Right ventricle myocardium inferior (tissue), 1 donor: ENCODE data around the gene SPOUT1. TPM values are rescaled to one million over a fixed set of nuclear protein-coding genes. Genes with fewer than 3 reads are reported as not detected.
"Not testable (repeated sequence)": the region's sequence is repeated elsewhere in the genome, so short reads cannot be mapped to it uniquely, and the experiment has no call there.

ENCODE experiments used
- ATAC-seq: fragments of 200-7000 bp; cut with Tn5 transposase; one replicate; pipeline ENCODE4 v1.9.1; 2020; ENCODE audit warnings: mild to moderate bottlenecking, moderate library complexity
- DNase-seq: peaks from one replicate; pipeline ENCODE4 v3.0.0; 2021; ENCODE audit errors: missing footprints
- intact Hi-C: fragments of 100-400 bp; cut with DNase I; formaldehyde crosslinking; loops from one replicate; pipeline ENCODE4 v1.11.0; 2022
- total RNA-seq: library from RNA; stranded (reverse); fragmentation: NEBNext Ultra II Directional; extraction: Animal tissue kit (Norgen Biotek cat#: 25700); gene quantifications from one replicate; pipeline ENCODE4 v1.2.1, GENCODE V29; 2021
- donor health status: DM: no; HTN: yes; CAD: no; lungs with severe emphysema.

The SPOUT1 gene
- total RNA-seq, 1 donor from 2014 or later = 17.4 TPM

DNA sequence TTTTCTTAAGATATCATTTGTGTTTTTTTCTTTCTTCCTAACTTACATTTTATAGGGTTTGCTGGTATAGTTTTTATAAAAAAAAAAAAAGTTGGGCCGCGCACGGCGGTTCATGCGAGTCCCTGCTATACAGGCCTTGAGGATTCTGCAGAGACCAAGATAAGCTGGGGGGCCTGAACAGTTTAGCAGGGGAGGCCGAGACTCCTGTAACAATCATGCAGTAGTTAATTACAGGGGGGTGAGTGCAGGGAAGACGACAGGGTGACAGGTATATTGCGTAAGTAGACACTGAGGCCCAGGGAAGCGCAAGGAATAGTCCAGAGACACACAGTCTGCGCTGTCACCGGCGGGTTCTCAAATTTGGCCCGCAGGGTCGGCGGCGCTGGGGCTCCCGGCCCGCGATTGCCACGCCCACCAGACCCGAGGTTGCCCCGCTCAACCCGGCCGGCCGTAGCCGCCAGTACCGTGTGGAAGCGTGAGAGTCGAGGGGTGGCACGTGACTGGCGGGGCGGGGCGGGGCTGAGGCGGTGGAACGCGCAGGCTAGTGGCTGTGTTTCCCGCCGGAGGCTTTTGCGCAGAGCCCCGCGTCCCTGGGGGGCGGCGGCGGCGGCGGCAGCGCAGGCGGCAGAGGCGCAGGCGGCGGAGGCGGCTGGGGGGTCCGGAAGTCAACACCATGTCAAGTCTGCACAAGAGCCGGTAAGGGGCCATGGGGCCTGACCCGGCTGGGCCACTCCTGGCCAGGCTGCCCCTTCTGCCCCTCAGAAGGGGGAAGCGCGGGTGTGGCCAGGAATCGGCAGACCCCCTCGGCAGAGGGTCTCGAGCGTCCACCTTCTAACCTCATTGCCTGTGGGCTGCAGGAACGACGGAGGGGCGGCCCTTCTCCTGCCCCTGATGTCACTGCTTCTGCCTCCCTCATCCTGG is 42.7 kb downstream of the SPOUT1 start, which contains the start of gene TBC1D13:
Gene TBC1D13, plus strand, starts transcription at position 573 of the 921 bp plus-strand sequence. Its CDS starts 101 bp downstream, at position 674.
- ATAC-seq (peak; percentile 98), DNase-seq (peak; percentile 93)
- intact Hi-C loops = loop anchor here (1.0 kb wide), 1 partner anchor 16 kb away; the partner anchor contains the start of gene ZER1

DNA sequence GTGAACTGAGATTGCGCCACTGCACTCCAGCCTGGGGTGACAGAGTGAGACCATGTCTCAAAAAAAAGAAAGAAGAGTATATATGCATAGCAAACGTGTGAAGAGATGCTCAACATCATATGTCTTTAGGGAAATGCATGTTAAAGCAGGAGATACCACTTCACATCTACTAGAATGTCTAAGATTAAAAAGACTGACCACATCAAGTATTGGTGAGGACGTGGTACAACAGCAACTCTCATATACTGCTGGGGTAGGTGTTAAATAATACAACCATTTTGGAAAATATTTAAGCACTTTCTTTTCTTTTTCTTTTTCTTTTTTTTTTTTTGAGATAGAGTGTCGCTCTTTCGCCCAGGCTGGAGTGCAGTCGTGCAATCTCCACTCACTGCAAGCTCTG is 44.2 kb downstream of the SPOUT1 start:
- ATAC-seq (no peak), DNase-seq (no peak)
- intact Hi-C loops = no loop called here

DNA sequence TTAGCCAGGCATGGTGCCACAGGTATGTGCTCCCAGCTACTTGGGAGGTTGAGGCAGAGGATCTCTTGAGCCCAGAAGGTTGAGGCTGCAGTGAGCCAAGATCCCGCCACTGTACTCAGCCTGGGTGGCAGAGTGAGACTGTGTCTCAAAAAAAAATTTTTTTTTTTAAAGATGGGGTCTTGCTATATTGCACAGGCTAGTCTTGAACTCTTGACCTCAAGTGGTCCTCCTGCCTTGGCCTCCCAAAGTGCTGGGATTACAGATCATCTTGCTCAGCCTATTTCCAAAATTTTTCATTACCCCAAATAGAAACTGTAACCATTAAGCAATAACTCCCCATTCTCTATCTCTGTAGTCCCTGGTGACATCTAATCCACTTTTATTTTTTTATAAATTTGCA is 46.9 kb downstream of the SPOUT1 start:
- ATAC-seq (no peak), DNase-seq (no peak)
- intact Hi-C loops = no loop called here

DNA sequence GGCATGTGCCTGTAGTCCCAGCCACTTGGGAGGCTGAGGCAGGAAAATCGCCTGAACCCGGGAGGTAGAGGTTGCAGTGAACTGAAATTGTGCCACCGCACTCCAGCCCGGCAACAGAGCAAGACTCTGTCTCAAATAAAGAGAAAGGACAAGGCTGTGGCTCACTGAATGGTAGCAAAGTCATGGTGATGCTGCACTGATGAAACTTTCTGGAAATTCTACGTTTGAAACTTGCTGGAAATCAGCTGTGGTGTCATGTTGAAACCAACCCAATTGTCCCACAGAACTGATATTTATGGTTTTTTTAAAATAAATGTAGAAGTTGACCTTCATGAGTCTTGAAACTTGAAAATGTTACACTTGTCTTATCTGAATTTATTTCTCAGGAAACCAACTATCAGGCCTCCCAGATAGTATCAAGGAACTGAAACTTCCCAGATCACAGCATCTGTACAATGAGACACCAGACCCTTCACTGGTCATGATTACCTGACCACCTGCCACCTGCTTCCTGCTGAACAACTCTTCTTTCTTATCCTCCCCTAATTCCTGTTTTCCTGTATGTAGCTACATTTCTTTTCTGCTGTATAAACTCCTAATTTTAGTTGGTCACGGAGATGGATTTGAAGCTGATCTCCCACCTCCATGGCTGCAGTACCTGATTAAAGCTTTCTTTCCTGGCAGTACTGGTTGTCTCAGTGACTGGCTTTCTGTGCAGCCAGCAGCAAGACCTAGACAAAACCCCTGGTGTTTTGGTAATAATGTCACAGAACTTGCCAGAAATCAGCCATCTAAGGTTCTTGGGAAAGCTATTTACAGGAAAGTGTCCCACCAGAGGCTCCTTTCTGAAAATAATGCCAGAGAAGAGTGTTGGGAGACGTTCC is 48.2 kb downstream of the SPOUT1 start:
- ATAC-seq (no peak), DNase-seq (no peak)
- intact Hi-C loops = no loop called here

DNA sequence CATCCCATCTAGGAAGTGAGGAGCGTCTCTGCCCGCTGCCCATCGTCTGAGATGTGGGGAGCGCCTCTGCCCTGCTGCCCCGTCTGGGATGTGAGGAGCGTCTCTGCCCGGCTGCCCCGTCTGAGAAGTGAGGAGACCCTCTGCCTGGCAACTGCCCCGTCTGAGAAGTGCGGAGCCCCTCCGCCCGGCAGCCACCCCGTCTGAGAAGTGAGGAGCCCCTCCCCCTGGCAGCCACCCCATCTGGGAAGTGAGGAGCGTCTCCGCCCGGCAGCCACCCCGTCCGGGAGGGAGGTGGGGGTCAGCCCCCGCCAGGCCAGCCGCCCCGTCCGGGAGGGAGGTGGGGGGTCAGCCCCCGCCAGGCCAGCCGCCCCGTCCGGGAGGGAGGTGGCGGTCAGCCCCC is 49.5 kb downstream of the SPOUT1 start:
- ATAC-seq, intact Hi-C loops: not testable (repeated sequence)
- DNase-seq = peak; percentile 37

DNA sequence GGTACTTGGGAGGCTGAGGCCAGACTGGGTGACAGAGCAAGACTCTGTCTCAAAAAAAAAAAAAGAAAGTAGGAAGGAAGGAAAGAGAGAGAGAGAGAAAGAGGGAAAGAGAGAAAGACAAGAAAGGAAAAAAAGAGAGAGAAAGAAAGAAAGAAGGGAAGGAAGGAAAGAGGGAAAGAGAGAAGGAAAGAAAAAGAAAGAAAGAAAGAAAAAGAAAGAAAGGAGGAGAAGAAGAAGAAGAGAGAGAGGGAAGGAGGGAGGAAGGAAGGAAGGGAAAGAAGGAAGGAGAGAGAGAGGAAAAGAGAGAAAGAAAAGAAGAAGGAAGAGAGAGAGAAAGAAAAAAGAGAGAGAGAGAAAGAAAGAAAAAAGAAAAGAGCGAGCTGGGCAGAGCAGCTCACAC is 54.8 kb downstream of the SPOUT1 start:
- intact Hi-C loops = no loop called here
- no peak for ATAC-seq
- no peak for DNase-seq

DNA sequence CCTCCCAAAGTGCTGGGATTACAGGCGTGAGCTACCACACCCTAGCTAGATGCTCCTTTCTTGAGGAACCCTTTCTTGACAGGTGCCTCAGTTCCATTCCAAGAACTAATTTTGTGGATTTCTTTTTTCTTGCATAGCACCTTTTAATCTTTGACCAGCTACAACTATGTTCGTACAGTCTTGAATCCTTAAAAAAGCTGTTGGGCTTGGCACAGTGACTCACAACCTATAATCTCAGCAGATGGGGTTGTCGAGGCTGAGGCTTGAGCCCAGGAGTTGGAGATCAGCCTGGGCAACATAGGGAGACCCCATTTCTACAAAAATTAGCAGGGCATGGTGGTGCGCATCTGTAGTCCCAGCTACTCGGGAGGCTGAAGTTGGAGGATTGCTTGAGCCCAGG is 56.5 kb downstream of the SPOUT1 start:
- intact Hi-C loops = no loop called here
- ATAC-seq (no peak), DNase-seq (no peak)

DNA sequence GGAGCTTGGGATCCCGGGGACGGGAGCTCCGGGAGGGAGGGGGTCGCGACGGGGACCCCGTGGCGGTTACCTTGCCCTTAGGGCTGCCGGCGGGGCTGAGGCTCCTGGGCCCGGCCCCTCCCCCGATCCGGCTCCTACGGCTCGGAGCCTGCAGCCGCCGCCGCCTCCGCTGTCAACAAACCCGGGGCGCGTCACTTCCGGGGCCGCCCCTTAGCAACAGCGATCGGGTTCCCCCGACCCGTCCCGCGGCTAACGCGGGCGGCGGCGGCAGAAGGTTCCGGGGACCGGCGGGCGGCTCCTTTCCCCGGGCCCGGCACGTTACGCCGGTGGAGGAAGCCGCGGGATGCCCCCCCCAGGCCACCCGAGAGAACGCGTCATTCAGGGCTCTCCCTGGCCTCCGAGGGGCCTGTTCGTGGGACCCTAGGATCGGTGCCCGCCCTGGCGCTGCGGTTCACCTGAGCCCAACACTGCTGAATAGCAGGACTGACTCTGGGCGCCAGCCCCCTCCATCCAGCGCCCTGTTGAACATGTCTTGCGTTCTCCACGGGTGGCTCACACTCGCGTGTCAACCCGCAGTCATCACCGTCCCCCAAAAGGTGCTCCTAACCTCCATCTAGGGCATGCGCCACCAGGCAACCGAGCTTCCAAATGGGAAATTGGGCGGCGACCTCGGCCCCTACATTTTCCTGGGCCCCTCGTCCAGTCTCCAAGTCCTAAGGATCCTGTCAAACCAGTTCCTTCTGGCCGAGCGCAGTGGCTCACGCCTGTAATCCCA is 57.7 kb downstream of the SPOUT1 start, which contains the start of gene ZER1:
Gene ZER1, minus strand, starts transcription at position 183 of the 775 bp plus-strand sequence. CDS start 16,362 bp downstream, outside the sequence.
- ATAC-seq = peak; percentile 98
- intact Hi-C loops = loop anchor here (1.0 kb wide), 1 partner anchor 15 kb away; the partner anchor contains the start of gene TBC1D13
- peak; percentile 99 for DNase-seq

DNA sequence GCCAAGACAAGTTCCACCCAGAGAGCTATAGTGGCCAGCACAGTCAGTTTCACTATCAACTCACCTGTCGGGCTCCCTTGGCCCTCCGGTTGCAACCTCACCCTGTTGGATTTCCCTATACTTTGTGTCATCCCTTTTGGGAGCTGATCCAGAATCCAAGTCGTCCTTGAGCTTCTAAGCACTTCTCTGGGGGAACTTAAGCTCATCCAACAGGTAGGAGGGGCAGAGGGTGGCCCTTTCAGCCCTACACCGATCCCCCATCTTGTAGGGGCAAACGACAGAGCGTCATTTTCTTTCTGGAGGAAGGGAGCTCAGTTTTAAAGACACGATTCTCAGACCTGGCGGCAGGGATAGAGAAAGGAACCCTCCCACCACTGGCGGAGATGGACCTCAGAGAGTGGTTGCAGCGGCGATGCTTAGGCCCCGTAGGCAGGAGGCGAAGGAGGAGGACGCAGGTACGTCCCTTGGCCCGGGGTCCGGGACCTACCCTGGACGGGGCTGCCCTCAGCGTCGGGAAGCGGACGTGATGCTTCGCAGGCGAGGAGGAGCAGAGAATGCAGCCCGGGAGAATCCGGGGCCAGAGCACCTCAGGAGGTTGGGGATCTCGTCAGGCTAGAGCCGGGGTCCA is 58.4 kb downstream of the SPOUT1 start:
- DNase-seq (no peak), ATAC-seq (peak; percentile 5)
- intact Hi-C loops = loop anchor here (1.0 kb wide), 1 partner anchor 16 kb away; the partner anchor contains the start of gene TBC1D13

DNA sequence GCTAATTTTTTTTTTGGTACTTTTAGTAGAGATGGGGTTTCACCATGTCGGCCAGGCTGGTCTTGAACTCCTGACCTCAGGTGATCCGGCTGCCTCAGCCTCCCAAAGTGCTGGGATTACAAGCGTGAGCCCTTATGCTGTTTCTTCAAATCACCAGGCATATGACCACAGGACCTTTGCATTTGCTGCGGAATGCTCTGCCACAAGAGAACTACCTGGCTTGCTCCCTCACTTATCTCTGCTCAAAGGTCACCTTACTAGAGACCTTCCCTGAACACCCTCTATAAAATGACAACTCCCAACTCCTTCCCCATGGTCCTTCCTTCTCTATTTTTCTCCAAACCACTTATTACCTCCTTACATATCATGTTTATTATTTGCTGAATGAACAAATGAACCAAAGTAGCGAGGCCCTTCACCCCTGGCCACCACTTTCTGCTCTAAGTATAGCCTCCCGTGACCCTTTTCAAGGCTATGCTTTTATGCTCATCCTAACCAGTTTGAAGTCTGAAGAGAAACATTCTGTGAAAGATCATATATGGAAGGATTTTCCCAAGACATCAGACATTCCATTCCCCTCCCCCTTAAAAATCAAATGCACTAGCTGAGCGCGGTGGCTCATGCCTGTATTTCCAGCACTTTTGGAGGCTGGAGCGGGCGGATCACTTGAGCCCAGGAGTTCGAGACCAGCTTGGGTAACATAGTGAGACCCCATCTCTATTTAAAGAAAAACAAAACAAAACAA is 59.1 kb downstream of the SPOUT1 start:
- intact Hi-C loops = loop anchor here (1.0 kb wide), 1 partner anchor 17 kb away; the partner anchor contains the start of gene TBC1D13
- no peak for ATAC-seq
- DNase-seq = no peak

Other genes with a start within 250 kb of the SPOUT1 start
- gene DYNC2I2, start 172.9 kb downstream of the SPOUT1 start, total RNA-seq = 40.1 TPM
- 175 TPM for gene SET, start 140.6 kb downstream of the SPOUT1 start, total RNA-seq
- gene PKN3, start 127.3 kb downstream of the SPOUT1 start, total RNA-seq = 8.5 TPM
- gene ZDHHC12, start 105.7 kb downstream of the SPOUT1 start, total RNA-seq = 6.4 TPM
- gene ZER1, start 57.9 kb downstream of the SPOUT1 start, total RNA-seq = 51.5 TPM
- 16.6 TPM for gene TBC1D13, start 42.5 kb downstream of the SPOUT1 start, total RNA-seq
- 84.4 TPM for gene ENDOG, start 11.3 kb downstream of the SPOUT1 start, total RNA-seq
- gene KYAT1, start 52.2 kb upstream of the SPOUT1 start, total RNA-seq = 11.9 TPM
- gene LRRC8A, start 52.3 kb upstream of the SPOUT1 start, total RNA-seq = 23.9 TPM
- gene PHYHD1, start 91.2 kb upstream of the SPOUT1 start, total RNA-seq = 30.2 TPM
- gene DOLK, start 117.8 kb upstream of the SPOUT1 start, total RNA-seq = 7.5 TPM
- 16.0 TPM for gene NUP188, start 117.9 kb upstream of the SPOUT1 start, total RNA-seq
- gene SH3GLB2, start 198.5 kb upstream of the SPOUT1 start, total RNA-seq = 32.4 TPM
- 38.2 TPM for gene MIGA2, start 206.8 kb upstream of the SPOUT1 start, total RNA-seq